ENCODE measurements around the gene TPRX1.
"Not testable (repeated sequence)": the region's sequence is repeated elsewhere in the genome, so short reads cannot be mapped to it uniquely, and the experiment has no call there.

Gene TPRX1

GRCh38 chr19:47765523-47766358, 38.6 kb downstream of the TPRX1 start:
- no peak for DNase-seq

DNA sequence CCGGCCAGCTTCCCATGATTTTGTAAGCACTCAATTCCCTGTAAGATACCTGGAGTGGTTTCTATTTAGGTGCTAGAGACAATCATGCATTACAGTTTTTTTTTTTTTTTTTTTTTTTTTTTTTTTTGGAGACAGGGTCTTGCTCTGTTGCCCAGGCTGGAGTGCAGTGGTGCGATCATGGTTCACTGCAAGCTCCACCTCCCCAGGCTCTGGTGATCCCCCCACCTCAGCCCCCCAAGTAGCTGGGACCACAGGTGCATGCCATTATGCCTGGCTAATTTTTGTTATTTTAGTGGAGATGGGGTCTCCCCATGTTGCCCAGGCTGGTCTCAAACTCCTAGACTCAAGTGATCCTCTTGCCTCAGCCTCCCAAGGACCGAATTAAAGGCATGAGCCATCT, 39.6 kb downstream of the TPRX1 start:
- not testable (repeated sequence) for DNase-seq

GRCh38 chr19:47762615-47763308, 41.6 kb downstream of the TPRX1 start:
- DNase-seq, result no peak

DNA sequence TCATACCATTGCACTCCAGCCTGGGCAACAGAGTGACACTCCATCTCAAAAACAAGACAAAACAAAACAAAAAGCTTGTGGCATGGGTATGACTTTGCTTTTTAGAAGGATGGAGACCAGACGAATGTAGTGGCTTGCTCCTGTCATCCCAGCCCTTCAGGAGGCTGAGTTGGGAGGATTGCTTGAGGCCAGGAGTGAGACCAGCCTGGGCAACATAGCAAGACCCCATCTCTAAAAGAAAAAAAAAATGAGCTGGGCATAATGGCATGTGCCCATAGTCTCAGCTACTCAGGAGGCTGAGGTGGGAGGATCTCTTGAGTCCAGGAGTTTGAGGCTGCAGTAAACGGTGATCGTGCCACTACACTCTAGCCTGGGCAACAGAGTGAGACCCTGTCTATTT, 42.2 kb downstream of the TPRX1 start:
- no peak for DNase-seq

GRCh38 chr19:47761566-47761965, 42.8 kb downstream of the TPRX1 start:
- no peak for DNase-seq

- no peak for DNase-seq
Measured at GRCh38 chr19:47760632-47760999, 43.7 kb downstream of the TPRX1 start.

DNA sequence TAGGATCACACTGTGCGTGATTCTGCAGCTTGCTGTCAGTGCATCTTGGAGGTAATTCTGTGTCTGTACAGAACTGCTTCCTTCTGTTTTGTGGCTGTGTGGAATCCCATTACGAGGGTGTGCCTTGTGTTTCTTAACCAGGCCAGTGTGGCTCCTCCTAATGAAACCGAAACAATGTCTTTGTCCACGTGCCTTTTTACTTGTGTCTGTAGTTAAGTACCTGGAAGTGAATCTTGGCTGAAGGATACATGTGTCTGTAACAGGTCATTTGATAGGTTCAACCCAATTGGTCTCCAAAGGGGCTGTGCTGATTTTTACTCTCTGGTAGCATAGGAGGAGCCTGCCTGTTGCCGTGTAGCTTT, 45.9 kb downstream of the TPRX1 start:
- no peak for DNase-seq

DNA sequence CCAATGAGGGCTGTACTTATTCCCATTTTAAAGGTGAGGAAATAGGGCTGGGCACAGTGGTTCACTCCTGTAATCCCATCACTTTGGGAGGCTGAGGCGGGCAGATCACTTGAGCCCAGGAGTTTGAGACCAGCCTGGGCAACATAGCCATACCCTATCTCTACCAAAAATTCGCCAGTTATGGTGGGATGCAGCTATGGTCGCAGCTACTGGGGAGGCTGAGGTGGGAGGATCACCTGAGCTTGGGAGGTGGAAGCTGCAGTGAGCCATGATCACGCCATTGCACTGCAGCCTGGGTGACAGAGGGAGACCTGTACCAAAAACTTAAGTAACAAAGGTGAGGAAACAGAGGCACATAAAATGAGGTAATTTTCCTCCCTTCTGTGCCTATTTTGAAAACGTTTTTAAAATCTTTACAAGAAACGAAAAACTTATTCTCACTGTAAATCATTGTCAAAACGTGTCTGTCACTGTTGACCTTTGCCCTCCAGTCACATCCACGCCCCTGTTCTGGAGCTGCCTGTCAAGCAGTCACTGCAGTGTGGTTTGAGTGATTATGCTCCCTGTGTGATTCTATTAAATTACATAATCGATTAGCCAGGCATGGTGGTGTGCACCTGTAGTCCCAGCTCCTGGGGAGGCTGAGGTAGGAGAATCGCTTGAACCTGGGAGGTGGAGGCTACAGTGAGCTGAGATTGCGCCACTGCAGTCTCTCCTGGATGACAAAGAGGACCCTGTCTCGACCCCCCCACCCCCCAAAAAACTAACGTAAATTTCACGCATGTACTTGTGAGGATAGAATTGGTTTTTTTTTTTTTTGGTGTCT, 46.5 kb downstream of the TPRX1 start:
- no peak for DNase-seq

- DNase-seq, result no peak
Measured at GRCh38 chr19:47756953-47757608, 47.3 kb downstream of the TPRX1 start.

- no peak for DNase-seq
Measured at GRCh38 chr19:47756627-47756929, 47.8 kb downstream of the TPRX1 start.

DNA sequence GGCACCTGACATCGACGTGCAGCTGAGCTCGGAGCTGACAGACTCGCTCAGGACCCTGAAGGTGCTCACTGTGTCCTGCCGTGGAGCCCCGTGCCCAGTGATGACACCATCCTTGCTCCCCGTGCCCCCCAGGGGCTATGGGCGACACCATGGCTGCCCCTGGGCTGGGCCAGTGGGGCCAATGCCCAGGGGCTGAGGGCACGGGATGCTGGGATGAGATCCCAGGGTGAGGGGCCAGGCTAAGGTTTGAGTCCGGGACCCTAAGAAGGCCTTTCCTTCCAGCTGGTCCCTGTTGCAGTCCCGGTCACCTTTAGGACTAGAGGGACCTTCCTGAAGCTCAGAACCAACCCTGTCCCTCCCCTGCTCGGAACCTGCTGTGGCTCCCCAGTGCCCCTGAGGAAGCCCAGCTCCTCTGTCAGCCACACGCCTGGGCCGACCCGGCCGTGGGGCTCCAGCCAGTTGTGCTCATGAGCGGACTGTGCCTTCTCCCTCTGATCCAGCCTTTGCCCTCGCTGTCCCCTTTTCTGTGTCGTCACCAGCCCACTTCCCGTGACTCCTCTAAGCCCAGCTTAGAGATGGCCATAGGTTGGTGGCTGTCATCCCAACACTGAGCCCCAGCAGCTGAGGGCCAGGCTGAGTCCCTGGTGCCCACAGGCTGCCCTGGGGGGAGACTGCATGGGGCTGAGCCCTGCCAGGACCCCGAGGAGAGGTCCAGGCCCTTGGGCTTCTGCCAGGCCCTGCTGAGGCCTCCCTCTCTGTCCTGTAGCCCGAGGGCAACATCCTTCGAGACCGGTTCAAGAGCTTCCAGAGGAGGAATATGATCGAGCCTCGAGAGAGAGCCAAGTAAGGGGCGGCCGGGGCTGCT, 48.4 kb downstream of the TPRX1 start:
- DNase-seq, result no peak

GRCh38 chr19:47755065-47755761, 49.1 kb downstream of the TPRX1 start:
- no peak for DNase-seq

- DNase-seq, result no peak
Measured at GRCh38 chr19:47754206-47755064, 49.9 kb downstream of the TPRX1 start.

GRCh38 chr19:47752440-47753211, 51.7 kb downstream of the TPRX1 start:
- no peak for DNase-seq
